Activated naive CD4-positive, alpha-beta T cell treated with anti-CD3 and anti-CD28 coated beads, Interleukin-2, amount 50 U/mL, for 16 hours (primary cell): ENCODE measurements around the gene SLC4A4.
"Not testable (repeated sequence)": the region's sequence is repeated elsewhere in the genome, so short reads cannot be mapped to it uniquely, and the experiment has no call there.

ENCODE experiments used
- DNase-seq: peaks from one replicate; pipeline ENCODE4 v3.0.0-alpha.2; 2020

The SLC4A4 gene

DNA sequence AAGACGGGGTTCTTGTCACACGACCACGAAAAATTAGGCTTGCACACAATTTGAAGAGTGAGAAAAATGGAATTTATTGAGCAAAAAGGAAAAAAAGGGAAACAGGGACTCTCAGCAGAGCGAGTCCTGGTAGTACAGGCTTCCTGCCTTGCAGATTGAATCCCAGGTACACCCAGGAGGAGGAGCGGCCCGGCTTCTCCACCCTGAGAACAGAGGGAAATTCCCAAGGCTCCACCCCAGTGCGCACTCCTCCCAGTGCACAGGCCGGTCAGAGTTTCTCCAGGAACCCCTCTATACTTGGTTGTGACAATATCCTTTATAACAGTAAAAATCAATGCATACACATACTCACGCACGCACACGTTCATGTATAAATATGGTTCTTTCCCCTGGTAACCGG is 22.0 kb downstream of the SLC4A4 start:
- no peak for DNase-seq

DNA sequence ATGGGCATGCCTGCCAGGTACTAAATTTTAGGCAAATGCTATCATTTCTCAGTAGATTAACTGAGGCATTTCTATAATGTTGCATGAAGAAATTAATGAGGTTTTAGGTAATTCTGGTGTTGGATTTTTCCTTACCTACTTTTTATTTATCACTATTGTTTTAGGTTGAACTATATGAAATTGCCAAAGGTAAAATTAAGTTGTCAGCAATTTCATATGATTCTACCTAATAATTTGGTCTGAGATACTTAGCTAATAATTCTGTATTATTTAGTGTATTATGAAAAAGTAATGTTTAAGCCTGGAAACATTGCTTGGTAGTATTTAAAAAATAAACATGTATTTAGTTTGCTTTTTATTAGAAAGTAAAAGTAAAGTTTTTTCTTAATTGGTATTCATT is 22.7 kb downstream of the SLC4A4 start:
- no peak for DNase-seq

DNA sequence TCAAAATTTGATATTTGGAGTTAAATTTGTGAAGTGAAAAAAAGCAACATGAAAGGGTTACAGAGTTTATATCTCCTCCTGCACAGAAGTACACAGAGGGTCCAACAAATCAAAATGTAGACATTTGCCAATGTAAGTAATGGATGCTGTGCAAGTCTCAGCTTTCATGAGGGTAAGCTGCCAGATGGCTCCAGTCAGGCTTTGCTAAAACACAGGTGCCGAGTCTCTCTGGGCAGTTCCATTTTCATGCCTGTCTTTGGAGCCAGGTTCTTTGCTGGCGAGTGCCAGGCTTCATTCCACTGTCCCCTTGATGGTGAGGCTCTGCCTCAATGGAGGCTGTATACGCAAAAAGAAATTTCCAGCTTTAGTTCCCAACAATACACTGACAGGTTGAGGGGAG is 27.9 kb downstream of the SLC4A4 start:
- DNase-seq: no peak

DNA sequence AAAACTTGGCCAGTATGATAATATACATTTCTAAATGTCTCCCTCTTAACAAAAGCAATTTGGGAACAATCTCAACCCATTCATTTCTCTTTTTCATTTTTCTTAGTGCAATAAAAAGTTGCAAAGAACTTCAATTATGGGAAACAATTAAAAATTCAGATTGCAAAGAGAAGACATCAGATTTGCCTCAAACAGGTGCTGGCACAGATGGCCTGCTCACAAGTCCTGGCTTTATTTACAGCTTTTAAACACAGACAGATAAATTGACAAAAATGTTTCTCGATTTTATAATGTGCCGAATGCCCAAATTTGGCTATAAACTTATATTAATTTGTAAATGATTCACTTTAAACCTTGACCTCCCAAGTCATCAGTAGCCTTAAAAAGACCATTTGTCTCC is 28.7 kb downstream of the SLC4A4 start:
- no peak for DNase-seq

DNA sequence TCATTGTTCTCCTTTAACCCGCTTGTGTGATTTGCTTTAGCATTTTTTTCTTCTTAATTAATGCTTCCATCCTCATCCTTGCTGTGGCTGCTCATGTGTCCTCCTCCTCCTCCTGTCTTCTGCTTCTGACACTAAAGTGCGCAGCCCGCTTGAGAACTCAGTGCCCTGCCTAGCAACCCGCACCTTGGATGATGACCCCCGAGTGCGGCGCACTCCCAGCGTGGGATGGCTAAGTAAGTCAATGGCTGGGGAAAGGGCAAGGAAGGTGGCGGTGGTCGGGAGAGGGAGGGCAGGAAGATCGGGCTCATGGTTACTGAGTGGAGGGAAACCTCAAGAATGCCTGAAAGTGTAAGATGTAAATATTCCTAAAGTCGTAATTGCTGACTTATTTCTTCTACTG is 30.1 kb downstream of the SLC4A4 start:
- no peak for DNase-seq

DNA sequence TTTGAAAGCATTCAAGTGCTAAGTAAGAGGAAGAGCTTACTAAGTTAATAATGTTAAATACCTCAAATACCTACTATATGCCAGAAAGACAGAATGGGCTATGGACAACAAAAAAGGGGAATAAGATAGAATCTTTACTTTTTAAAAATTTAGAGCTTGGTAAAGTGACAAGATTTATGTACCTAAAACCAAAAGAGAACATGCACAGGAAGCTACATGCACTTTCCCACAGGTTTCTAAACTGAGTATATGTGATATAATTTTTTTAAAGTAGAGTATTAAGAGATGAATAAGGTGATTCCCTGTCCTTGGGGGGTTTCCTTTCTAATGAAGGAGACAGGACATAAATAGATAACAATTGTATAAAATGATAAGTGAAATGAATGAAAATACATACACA is 30.7 kb downstream of the SLC4A4 start:
- no peak for DNase-seq

DNA sequence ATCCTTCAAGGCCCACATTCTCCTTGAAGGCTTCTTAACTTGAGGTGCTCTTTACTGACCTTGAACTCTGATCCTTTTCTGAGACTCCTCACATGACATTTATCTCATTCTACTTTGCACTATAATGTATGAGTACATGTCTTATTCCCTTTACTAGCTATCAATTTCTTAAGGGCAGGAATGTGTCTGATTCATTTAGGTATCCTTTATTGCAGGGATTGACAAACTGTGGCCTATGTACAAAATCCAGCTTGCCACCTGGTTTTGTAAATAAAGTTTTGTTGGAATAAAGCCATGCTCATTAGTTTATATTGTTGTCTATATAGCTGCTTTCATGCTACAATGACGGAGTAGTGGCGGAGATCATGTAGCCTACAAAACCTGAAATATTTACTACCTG is 36.7 kb downstream of the SLC4A4 start:
- no peak for DNase-seq

DNA sequence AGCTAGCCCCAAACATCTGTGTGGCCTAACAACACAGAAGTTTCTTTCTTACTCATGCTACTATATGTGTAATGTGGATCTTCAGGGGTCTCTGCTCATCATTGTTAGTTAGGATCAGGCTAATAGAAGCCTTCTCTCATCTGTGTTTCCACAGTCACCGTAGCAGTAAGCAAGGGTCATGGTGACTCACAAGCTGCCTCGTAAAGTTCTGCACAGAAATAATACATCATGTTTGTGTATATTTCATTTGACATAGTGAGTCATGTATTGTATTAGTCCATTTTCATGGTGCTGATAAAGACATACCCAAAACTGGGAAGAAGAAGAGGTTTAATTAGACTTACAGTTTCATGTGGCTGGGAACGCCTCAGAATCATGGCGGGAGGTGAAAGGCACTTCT is 38.7 kb downstream of the SLC4A4 start:
- no peak for DNase-seq

DNA sequence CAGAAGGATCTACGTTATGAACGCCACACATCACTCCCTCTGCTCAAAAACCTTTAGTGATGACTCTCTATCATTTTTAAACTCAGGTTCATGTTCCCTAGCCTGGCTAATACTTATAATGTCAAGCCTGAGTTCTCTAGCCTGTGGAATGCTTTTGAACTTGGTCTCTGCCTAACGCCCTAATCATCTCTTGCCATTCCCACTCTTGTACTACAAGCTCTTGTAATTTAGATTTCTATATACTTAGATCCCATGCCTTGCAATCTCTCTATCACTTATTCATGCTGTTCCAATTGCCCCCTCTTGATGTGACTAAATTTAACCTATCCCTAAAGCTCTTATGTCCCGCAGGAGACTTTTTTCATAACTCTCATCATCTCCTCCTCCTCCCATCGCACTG is 40.3 kb downstream of the SLC4A4 start:
- DNase-seq: no peak

DNA sequence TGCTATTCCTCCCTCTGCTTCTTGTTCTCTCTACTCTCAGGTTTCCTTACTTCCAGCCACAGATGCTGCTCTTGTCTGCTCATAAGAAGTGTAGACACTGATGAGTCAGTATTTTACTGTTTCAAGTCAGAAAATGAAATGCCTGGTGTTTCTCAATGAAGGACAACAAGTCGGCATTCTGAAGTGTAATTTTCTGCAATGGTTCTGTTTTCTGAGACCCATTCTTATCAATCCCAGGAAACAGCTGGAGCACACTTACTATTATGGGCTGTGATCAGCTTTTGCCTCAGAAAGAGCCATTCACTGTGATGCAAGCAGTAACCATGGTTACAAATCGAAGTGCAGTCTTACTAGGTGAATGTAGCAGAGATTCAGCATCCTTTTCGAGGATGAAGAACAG is 42.0 kb downstream of the SLC4A4 start:
- DNase-seq: no peak

DNA sequence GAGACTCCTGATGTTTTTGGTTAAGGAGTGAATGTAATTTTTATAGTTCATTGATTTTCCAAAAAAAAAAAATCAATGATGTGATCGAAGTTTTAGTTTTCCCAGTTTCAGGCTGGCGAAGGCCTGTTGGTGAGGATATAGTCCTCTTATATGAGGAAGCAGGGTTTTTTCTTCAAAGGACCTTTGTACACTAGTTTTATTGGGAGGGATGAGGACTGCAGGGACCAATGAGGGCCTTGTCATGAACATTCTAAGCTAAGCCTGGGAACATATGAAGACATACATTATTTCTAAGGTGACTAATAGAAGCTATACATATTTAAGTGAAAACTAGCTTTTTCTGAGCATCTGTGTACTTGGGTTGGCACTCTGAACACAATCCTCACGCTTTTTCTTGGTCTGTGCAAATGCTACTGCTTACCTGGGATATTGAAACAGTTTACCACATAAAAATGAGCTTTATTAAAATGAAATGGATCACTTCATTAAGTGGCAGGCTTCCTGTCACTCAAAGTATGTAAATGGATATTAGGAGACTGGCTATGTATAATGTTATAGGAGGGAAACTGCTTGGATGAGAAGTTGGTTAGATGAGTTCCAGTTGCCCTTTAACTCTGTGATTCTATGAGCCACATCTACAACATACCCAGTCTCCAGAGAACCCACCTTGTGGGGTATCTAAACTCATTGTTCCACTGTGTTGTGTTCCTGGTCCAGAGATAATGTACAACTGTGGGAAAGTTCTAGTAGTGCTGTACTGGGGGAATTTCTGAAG is 43.5 kb downstream of the SLC4A4 start:
- no peak for DNase-seq

DNA sequence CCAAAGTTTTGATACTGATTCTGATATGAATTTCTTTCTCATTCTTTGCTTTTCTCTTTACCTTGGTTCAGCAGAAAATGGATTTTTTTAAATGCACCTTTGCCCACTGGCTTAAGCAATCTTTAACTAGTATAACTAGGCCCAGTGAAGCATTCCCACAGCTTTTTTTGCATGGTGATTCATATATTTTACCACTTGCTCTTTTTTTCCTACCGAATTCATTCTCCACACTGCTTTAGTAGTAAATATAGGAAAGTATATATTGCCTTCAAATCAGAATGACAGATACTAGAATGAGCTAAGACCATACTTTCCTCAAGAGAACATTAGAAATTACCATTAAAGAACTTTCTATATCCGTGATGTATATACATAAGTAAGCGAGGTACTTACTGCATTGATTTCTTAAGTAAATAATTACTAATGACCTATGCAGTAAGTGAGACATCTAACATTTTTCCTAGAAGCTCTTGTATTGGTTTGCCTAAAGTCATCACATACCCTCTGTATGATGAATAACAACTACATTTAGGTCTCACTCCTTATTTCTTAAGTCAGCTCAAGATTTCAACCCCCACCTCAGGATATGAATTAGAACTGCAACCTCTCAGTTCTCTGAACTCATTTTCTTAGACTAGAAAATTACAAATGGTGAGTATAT is 44.2 kb downstream of the SLC4A4 start:
- DNase-seq: no peak

DNA sequence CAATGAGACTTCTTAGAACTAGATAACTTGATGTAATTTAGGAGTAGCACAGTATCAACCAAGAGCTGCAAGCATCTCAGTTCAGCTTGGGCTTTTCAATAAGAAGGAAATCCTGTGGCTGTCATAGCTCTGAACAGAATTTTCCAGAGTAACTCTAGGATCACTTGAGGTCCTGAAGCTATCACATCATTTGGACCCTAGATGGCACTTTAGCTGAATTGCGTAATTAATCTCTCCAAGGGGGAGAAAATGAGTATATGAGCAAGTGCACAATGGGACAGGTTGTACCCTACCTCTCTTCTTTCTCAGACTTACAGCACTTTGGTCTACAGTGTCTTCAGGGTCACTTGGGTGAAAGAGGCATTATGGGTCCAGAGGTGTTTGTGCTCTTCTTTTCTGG is 45.2 kb downstream of the SLC4A4 start:
- no peak for DNase-seq

DNA sequence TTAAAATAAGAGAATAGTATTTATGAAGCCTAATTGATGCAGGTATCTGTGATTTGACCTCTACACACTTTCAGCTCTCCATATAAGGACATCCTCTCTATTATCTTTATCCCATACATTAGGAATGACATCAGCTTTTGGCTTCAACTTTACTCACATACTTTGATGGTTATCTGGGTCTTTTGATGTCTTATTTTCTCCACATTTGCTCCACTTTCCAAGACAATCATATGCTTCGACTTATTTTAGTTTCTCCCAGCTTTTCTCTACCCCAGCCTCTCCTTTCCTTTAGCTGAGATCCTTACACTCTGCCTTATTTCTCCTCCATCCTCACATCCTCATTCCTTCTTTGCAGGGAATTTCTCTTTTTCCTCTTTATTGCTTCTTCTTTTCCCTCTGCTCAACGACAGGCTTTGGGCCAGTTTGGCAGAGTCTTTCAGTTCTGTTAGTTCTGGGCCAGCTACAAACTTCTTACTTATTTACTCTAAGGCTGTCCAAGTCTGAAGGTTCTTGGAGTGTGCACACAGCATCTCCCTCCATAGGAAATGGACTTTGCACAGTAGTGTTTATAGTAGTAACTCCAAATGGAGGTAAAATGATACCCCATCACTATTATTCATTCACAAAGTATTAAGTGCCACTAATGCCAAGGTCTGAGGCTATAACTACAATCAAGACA is 50.5 kb downstream of the SLC4A4 start:
- DNase-seq: no peak

DNA sequence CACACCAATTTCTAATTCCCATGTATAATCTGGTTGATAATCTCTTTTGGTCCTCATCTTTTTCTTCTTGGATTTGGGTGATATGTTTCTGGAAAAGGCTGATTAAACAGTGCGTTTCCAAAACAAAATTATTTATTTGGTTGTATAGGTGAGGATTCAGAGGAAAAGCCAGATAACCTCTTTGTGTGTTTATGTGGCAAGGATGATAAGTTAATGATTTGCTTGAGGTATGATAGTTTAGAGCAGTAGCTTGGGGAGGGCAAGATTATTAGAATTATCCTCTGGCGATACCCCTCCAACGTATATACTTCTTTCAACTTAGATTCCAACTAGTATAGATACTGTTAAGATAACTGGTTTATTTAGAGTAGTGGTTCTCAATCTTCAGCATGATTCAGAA is 53.3 kb downstream of the SLC4A4 start:
- no peak for DNase-seq

DNA sequence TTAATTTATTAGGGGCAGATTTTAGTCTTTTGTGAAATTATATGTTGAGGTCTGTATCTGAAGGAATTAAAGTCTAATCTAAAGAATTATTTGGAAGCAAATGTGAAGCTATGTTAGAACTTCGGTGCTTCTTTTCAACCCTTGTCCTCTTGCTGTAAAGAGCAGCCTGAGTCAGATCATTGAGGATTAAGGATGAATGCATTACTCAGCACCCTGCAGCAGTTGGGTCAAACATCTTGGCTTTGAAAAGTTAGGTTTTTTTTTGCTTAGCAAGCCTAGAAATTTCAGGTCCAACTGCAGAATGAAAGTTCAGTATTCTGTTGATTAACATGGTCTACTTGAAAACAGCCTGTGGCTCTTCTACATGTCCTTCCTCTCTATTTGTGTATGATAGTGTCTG is 57.6 kb downstream of the SLC4A4 start:
- no peak for DNase-seq

DNA sequence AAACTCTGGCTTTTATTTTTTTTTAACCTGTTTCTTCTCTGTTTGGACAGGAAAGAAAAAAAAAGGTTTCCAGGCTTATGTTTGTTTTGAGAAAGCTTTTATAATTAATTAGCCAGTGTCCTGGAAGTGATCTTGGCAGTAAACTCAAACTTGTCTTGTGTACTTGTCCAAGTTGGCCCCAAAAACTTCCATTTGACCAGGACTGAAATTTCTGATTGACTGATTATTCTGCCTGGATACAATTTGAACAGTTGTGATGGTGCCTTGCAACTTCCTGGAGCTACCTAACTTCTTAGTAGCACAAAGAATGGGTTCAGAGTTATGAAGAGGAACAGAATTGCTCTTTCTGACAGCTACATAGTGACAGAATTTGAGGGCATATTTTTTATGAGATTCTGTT is 62.0 kb downstream of the SLC4A4 start:
- no peak for DNase-seq

DNA sequence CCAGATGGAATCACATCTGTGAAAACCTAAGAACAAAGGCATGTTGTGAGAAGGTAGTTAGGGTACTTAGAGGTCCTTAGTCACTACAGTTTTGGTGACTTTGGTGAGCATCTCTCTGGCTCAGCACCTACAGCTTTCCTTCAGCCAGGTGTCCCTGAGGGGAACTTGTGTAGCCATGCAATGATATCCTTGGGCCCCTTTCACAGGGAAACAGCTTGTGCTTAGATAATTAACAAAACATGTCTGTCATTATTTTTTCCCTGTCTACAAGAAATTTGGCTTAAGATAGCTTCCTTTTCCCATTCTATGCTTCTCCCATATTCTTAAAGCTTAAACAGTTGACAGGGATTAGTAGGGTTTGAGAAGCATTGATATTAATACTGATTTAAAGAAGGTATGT is 63.8 kb downstream of the SLC4A4 start:
- DNase-seq: no peak

DNA sequence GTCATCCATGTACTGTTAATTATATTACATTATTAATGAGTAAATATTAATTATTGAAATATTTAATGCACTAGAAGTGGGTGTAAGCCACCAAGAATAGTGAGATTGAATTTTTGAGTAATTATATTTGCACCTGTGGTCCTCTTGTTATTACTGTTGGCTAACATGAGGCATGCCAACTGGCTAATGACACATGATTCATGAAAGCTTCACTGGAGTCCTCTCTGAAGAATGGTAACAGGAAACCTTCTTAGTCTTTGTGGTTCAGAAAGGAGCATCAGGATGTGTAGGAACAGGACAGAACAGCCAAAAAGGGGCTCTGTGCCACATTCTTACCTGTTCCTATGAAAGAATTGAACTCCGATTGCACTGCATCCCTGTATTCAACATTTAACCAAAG is 65.2 kb downstream of the SLC4A4 start:
- DNase-seq: no peak

DNA sequence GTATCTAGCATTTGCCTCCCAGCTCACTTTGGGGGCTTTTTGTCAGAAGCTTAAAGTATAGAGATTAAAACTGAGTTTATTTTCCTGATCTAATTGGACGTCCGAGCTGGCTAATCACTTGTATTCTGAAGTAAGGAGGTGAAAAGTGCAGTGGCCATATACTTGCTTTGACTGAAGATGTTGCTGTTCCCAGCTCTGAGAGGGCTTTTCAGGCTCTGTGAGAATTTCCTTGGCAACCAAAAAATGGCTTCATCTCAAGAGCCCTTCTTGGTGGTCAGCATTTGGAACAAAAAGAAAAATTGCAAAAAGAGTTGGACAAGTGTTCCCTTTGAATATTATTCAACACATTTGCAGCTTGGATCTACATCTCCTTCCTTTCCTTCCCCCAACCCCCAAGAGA is 67.0 kb downstream of the SLC4A4 start:
- DNase-seq: no peak

DNA sequence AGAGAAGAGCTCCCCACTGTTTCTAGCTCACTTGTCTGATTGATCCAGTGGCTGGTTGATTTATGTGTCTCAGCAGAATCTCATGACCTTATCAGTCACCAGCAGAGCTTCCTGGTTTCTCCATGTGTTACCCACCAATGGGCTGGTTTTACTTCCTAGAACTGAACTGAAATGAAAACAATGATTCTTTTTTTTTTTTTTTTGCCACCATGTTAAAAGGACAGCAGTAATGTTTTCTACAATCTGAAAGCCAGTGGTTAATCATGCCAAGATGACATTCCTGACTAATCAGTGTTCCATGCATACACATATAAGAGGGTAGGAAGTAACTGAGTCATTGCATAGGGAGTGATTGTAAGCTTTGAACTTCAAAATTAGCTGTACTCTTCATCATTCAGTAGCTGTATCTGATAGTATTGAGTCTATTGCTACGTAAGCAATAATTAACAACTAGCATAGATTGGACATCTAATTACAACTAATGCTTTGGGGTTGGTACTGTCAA is 67.7 kb downstream of the SLC4A4 start:
- no peak for DNase-seq

DNA sequence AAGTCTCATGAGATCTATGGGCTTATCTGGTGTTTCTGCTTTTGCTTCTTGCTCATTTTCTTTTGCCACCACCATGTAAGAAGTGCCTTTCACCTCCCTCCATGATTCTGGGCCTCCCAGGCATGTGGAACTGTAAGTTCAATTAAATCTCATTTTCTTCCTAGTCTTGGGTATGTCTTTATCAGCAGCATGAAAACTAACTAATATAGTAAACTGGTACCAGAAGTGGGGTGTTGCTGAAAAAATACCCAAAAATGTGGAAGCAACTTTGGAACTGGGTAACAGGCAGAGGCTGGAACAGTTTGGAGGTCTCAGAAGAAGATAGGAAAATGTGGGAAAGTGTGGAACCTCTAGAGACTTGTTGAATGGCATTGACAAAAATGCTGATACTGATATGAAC is 70.1 kb downstream of the SLC4A4 start:
- DNase-seq: not testable (repeated sequence)

DNA sequence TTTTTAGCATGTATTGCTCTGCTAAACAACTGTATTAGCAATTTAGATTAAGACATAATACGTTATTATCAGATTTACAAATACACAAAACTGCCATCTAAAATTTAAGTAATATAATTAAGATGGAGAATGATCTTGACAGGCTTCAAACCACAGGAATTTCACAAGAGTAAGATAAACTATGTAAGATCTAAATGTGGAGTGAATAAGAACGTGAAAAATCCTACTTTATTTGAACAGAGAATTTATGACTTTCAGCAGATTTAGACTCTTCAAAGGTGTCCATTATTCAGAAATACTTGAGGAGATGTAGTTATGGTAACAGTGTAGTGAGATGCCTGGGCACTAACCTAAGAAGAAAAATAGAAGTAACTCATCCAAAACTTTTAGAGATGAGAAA is 73.2 kb downstream of the SLC4A4 start:
- no peak for DNase-seq

DNA sequence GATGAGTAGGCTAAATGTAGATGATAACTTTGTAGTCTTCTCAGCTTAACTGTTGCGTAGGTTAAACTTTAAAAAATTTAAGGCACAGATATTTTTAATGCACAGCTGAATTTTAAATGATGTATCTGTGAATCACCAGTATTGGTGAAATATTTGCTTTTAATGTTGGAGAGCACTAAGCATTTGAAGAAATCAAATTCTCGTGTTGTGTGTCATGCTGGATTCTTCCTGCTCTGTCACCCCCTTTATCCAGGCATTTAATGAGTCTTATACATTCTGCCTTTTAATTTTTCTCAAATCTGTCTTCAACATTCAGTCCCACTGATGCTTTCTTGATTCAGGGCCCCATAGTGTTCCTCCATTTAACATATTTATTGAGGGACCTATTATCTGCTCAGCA is 76.7 kb downstream of the SLC4A4 start:
- no peak for DNase-seq
